GM18519 (cell line): ENCODE measurements around the gene ART4.

Experiments used
- ATAC-seq: cut with Tn5 transposase; IDR thresholded peaks from one replicate; pipeline ENCODE4 v1.9.1; 2021; ENCODE audit warnings: mild to moderate bottlenecking, moderate library complexity; ENCODE audit not compliant: unreplicated experiment, low FRiP score

ART4 gene

GRCh38 chr12:14852880-14853279, 9.6 kb upstream of the ART4 start:
- ATAC-seq, result no peak

DNA sequence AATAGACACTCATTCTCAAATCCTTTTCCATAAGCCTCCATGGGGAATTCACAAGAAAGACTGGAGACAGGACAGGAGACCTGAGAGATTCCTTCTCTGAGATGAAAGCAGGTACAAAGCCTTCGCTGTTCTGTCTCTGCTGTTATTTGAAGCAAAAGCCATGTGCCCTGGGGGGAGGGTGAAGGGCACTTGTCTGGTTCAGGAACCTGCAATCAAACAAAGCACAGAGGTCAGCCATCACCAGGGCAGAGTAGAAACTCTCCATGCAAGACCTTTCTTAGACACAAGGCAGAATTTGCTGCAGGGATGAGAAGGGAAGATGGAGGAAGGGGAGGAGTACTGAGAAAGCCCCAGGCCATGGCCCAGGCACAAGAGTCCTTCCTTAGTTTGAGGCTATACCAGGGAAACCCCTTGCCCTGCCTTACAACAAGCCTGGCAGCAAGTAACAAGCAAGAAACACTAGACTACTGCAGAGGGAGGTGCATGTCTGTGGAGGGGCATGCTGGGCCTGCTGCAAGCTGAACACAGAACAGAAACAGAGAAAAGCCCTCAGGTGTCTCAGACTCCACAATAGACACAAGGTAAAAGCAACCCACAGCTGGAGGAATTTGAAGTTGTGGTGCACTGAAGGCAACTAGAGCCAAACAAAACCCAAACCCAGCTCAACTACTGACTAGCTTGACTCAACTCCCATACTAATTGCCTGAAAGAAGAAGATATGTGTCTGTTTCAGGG, 7.8 kb upstream of the ART4 start:
- no peak for ATAC-seq

GRCh38 chr12:14849661-14850060, 6.3 kb upstream of the ART4 start:
- ATAC-seq, result no peak

DNA sequence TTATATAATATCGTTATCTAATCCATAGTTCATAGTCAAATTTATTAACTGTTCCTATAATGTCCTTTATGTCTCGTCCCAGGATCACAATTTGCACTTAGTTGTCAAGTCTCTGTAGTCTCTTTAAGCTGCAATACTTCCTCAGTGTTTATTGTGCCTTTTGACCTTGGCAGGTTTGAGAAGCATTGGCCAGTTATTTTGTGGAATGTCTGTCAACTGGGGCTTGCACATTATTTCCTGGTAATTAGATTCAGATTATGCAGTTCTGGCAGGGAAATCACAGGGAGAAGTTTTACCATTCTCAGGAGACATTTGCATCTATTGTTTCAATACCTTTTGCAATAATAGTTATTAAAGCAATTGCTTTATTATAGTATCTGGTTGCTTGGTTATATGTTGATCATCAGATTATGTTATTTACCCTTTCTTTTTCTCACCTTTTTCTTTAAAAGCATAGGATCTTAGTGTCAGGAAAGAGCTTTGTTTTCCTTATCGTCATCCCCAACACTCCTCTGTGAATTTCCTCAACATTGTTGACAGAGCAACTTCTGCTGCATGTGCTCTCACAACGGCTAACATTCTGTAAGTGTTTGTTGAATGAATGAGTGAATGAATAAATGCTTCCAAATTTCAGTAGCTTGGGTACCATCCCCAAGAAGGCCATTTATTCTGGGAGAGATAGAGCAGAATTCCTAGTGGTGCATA, 3.7 kb upstream of the ART4 start:
- no peak for ATAC-seq

GRCh38 chr12:14846042-14846587, 2.8 kb upstream of the ART4 start:
- no peak for ATAC-seq

- no peak for ATAC-seq
Observed at GRCh38 chr12:14845350-14845750, 2.0 kb upstream of the ART4 start.

DNA sequence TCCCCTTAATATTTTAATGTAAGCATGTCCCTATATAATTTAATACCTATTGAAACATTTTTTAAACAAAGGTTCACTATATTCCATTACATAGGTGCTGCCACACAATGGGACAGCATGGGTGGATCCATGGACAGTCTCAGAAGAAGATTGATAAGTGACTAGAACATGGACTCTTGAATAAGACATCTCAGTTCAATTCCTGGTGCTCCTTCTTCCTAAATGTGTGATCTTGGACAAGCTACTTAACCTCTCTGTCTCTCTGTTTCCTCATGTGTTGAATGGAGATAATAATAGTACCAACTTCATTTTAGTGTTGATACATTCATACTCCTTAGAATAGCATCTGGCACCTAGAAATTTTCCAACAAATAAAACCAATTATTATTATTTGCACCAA, 1.1 kb upstream of the ART4 start:
- no peak for ATAC-seq

DNA sequence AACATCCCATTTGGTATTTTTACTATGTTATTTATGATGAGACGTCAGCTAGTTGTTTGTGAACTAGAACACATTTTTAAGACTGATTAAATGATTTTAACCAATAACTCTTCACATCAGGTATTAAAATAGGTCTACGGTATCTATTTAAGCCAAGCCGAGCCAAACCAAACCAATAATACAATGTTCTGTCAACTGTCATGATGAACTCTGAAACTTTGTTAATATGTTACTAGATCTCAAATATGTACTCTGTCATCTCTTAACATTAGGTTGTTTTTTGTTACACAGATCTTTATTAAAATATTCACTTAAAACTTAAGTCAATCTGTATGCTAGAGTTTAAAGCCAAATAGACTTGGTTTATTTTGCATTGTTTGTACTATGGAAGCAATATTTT, 1.0 kb downstream of the ART4 start:
- no peak for ATAC-seq

- no peak for ATAC-seq
Observed at GRCh38 chr12:14841761-14842160, 1.6 kb downstream of the ART4 start.

- no peak for ATAC-seq
Observed at GRCh38 chr12:14840616-14841015, 2.7 kb downstream of the ART4 start.

- no peak for ATAC-seq
Observed at GRCh38 chr12:14839262-14839661, 4.1 kb downstream of the ART4 start.

DNA sequence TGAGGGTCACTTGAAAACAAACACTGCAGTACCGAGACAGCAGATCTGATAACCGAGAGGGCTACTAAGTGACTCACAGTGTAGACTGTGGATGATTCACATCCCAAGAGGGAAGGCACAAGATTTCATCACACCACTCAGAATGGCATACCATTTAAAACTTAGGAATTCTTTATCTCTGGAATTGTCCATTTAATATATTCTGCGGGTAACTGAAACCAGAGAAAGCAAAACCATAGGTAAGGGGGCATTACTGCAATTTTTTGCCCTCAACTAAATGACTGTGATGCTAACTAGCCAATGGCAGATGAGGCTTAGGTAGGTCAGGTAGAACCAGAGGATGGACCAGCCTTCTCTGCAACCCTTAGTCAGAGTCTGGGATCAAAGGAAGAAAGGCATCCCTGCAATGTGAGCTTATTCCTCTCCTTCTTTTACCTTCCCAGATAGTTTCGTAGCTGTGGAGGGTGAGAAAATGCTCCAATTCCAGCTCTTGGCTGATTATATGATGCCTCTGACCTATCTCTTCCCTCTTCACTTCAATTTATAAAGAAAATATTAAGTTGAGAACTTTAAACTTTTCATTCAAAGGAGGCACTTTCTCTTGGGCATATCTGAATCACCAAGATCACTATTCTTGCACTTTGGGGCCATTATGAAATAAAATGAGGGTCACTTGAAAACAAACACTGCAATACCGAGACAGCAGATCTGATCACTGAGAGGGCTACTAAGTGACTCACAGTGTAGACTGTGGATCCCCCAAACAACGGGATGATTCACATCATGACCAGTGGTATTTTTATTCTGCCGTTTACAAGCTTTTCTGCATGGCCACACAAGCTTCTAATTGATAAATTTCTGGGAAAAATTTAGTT, 6.8 kb downstream of the ART4 start:
- no peak for ATAC-seq

DNA sequence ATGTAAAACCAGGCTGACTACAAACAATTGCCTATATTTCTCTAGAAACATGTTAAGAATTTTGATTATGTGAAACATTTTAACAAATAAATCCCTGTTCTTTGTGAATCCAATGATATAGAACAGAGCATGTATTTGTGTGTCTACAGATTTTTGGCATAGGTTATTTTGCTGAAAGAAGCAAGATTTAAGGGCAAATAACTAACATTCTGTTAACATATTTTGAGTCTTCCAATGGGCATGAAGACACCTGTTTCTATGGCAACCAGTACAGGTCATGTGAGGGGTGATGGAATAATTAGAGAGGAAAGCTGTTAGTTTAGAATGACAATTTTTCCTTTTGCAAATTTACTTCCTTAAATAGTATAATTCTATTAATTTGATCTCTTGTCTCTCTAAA, 8.8 kb downstream of the ART4 start:
- ATAC-seq, result no peak

GRCh38 chr12:14833952-14834351, 9.4 kb downstream of the ART4 start:
- no peak for ATAC-seq

GRCh38 chr12:14833336-14833735, 10.0 kb downstream of the ART4 start:
- ATAC-seq, result no peak

DNA sequence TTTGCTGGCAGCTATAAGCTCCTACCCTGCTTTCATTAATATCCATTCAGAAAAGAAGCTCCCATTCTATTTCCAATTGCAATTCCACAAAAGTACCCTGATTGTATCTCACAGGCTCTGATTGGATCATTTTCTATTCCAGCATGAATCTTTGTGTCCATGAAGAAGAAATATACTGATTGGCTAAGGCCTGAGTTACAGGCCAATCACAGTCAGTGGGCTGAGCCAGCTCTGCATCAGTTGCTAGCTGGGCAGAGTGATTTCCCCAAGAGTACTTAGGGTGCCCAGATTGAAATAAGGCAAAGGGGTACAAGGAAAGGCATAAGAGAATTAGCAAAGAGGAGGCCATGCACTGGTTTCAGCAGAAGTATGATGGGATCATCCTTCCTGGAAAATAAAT, 14.4 kb downstream of the ART4 start:
- peak; percentile 70 for ATAC-seq

- no peak for ATAC-seq
Observed at GRCh38 chr12:14827043-14827442, 16.3 kb downstream of the ART4 start.

DNA sequence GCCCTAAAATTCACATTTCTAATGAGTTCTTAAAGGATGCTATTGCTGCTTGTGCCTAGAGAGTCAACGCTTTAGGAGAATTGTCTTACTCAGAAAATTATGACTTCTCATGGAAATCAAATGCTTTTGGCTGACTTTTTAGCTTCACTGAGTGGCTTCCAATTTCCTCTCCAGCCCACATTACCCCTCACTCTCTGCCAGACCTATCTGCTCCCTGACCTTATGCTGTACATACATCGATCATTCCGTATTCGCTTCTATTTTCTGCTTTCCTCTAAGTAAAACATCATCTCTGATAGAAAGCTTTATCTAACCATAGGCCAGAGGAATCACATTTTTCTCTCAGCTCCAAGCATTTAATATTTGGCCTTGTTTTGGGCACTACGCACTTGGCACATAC, 16.8 kb downstream of the ART4 start:
- ATAC-seq, result no peak

DNA sequence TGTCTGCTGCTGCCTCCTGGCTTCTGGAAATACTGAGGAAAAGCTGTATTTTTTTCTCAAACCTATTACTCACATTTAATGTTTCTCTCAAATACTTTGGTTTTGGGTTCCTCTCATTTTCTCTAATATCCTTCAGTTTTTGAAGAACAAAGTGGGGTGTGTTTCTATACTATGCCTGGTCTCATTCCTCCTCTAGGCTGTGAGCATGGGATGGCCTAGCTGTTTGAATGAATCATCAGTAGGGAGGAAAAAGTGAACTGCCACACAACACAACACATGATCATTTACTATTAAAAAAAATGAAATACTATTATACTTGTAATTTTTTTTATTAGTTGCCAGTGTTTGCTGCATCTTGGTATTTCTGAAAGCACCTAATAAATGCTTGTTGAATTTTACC, 18.1 kb downstream of the ART4 start:
- ATAC-seq, result no peak

- no peak for ATAC-seq
Observed at GRCh38 chr12:14824012-14824634, 19.2 kb downstream of the ART4 start.

- no peak for ATAC-seq
Observed at GRCh38 chr12:14814014-14814413, 29.3 kb downstream of the ART4 start, which contains the start of gene SMCO3. SMCO3 (minus strand) TSS chr12:14814182; CDS start chr12:14806680, 7,502 bp downstream.
